Measurements from ENCODE around the gene RASA2. TPM values are rescaled to one million over a fixed set of nuclear protein-coding genes. Genes with fewer than 3 reads are reported as not detected.

The RASA2 gene
- total and polyA plus RNA-seq, 9 of the 15 experiments (the other 6 are each of a cell fraction or from before 2014, with no cell fraction given): 2.0 to 12.8 (median 9.5) TPM

DNA sequence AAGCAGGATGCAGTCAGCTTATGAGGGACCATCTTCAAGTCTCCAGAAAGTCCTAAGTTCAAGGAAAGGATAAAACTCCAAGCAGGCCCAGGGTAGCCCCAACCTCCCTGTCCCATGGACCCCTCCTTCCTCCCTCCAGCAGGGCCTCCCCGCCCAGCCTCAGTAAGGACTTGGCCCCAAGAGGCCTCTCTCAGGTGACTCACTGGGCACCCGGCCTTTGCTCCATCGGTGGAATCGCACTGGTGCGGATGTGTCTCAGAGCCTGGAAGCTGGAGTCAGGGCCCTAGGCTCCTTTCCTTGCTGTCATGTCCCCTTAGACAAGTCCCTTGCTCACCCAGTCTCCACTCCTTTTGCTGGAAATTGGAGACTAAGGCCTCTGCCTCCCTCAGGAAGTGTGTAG, 136.9 kb downstream of the RASA2 start:
- no TSS peak for BruUV-seq (replicated peaks)
- Histone ChIP-seq H3K4me1 (replicated peaks in 1 of 2; ENCODE audit: control insufficient read depth in 2 of 2, insufficient read depth in 2 of 2, low read length in 2 of 2) (peaks cover 0 to 2% of the 10 kb centered on the region in 2 experiments; a peak in 2 of 5 replicates), H3K9me3 (replicated peaks; ENCODE audit: control insufficient read depth, insufficient read depth, low read depth, low read length) (no peaks in the 10 kb centered on the region; the same call in 1 of the 2 replicates), H3K79me2 (ENCODE audit: control insufficient read depth, insufficient read depth, low read length) (no peaks in the 10 kb centered on the region), H3K4me2 (ENCODE audit: insufficient read depth, low read length) (no peak overlapping the region), H3K27ac (ENCODE audit: extremely low read depth, low read depth, low read length) (no peak overlapping the region), H3K9me1 (ENCODE audit: control insufficient read depth, insufficient read depth, low read length) (no peaks in the 10 kb centered on the region), H3K36me3 (ENCODE audit: control insufficient read depth, insufficient read depth, low read length) (no peaks in the 10 kb centered on the region), H4K20me1 (replicated peaks; ENCODE audit: control insufficient read depth, insufficient read depth, low read length) (no peaks in the 10 kb centered on the region), H3K27me3 (ENCODE audit: control insufficient read depth in 2 of 2, insufficient read depth in 2 of 2, low read length in 2 of 2) (no peaks in the 10 kb centered on the region; a peak in 1 of 5 replicates), H3K9ac (ENCODE audit: insufficient read depth in 1 of 2, low read depth in 2 of 2, low read length in 2 of 2) (no peak overlapping the region), H2AFZ (ENCODE audit: low read depth, low read length) (no peak overlapping the region), H3K4me3 (no peak overlapping the region)
- no peak for FAIRE-seq
- intact Hi-C loops (cut with micrococcal nuclease): no loop called here
- in situ Hi-C loops (cut with MboI): no loop called here
- TF ChIP-seq, protein P1, sequence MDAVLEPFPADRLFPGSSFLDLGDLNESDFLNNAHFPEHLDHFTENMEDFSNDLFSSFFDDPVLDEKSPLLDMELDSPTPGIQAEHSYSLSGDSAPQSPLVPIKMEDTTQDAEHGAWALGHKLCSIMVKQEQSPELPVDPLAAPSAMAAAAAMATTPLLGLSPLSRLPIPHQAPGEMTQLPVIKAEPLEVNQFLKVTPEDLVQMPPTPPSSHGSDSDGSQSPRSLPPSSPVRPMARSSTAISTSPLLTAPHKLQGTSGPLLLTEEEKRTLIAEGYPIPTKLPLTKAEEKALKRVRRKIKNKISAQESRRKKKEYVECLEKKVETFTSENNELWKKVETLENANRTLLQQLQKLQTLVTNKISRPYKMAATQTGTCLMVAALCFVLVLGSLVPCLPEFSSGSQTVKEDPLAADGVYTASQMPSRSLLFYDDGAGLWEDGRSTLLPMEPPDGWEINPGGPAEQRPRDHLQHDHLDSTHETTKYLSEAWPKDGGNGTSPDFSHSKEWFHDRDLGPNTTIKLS (IDR thresholded peaks at IDR 0.05; ENCODE audit: borderline replicate concordance, low read depth): no peak
- TF ChIP-seq POLR3A (IDR thresholded peaks at IDR 0.05; ENCODE audit: borderline replicate concordance, extremely low read depth, insufficient read depth, insufficient read length) (no peak), CCAR2 (IDR thresholded peaks at IDR 0.05; ENCODE audit: low read depth, low read length) (no peak), KDM1A (IDR thresholded peaks at IDR 0.05) (no peak), ELF1 (tag; IDR thresholded peaks at IDR 0.05) (no peak), SUPT5H (IDR thresholded peaks at IDR 0.05) (no peak), ZFP1 (CRISPR knock-in tag; IDR thresholded peaks at IDR 0.05) (no peak), CEBPG (CRISPR knock-in tag; IDR thresholded peaks at IDR 0.05) (no peak), CEBPG (tag; conservative IDR thresholded peaks at IDR 0.05 in 1 of 2, IDR thresholded peaks at IDR 0.05 in 1 of 2) (no peak), BRCA1 (IDR thresholded peaks at IDR 0.05) (no peak), BRCA1 (CRISPR knock-in tag; IDR thresholded peaks at IDR 0.05) (no peak), CHD1 (IDR thresholded peaks at IDR 0.05; ENCODE audit: low read length) (no peak), DIDO1 (tag; IDR thresholded peaks at IDR 0.05; ENCODE audit: low read depth) (no peak), NFXL1 (CRISPR knock-in tag; IDR thresholded peaks at IDR 0.05) (no peak), ETV1 (tag; conservative IDR thresholded peaks at IDR 0.05; ENCODE audit: low read depth) (no peak), SMAD4 (CRISPR knock-in tag; conservative IDR thresholded peaks at IDR 0.05) (no peak), CBX2 (IDR thresholded peaks at IDR 0.05; ENCODE audit: insufficient read depth, low read length, poor library complexity, severe bottlenecking) (no peak), NCOR1 (IDR thresholded peaks at IDR 0.05) (no peak), ZNF444 (CRISPR knock-in tag; IDR thresholded peaks at IDR 0.05) (no peak), U2AF1 (optimal IDR thresholded peaks at IDR 0.05; ENCODE audit: low read depth, low read length) (no peak)
- TF ChIP-seq, protein P2, sequence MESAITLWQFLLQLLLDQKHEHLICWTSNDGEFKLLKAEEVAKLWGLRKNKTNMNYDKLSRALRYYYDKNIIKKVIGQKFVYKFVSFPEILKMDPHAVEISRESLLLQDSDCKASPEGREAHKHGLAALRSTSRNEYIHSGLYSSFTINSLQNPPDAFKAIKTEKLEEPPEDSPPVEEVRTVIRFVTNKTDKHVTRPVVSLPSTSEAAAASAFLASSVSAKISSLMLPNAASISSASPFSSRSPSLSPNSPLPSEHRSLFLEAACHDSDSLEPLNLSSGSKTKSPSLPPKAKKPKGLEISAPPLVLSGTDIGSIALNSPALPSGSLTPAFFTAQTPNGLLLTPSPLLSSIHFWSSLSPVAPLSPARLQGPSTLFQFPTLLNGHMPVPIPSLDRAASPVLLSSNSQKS (CRISPR knock-in tag; IDR thresholded peaks at IDR 0.05): no peak
- TF ChIP-seq, protein P3, sequence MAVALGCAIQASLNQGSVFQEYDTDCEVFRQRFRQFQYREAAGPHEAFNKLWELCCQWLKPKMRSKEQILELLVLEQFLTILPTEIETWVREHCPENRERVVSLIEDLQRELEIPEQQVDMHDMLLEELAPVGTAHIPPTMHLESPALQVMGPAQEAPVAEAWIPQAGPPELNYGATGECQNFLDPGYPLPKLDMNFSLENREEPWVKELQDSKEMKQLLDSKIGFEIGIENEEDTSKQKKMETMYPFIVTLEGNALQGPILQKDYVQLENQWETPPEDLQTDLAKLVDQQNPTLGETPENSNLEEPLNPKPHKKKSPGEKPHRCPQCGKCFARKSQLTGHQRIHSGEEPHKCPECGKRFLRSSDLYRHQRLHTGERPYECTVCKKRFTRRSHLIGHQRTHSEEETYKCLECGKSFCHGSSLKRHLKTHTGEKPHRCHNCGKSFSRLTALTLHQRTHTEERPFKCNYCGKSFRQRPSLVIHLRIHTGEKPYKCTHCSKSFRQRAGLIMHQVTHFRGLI (CRISPR knock-in tag; IDR thresholded peaks at IDR 0.05): no peak
- POLR2A ChIA-PET: no interaction called here
- no peak; the same call in 1 of the 3 replicates for ATAC-seq
- 52% methylated on average over 5 of the region's 5 CpGs for WGBS (ENCODE audit: insufficient coverage, low coverage, missing lambda C conversion rate)
- CTCF ChIA-PET (ENCODE audit: low intra/inter-chr PET ratio): no interaction called here
- DNase-seq (ENCODE audit: extremely low read depth in 1 of 4, low spot score in 3 of 4): no peak

Measured in K562 (cell line).